ENCODE results near the gene GRIK3.

The GRIK3 gene

GRCh38 chr1:36874271-36875060 is 159.8 kb downstream of the GRIK3 start:
- Histone ChIP-seq H3K9me3 (ENCODE audit: control insufficient read depth, insufficient read depth, low read length) (no peaks in the 10 kb centered on the region), H3K36me3 (ENCODE audit: insufficient read depth, low read length) (no peaks in the 10 kb centered on the region), H3K9ac (ENCODE audit: low read depth, low read length) (no peak overlapping the region), H3K4me1 (ENCODE audit: insufficient read depth, low read length) (no peaks in the 10 kb centered on the region)

GRCh38 chr1:36872858-36873257 is 161.5 kb downstream of the GRIK3 start:
- H3K36me3 ChIP-seq (ENCODE audit: insufficient read depth, low read length), result no peaks in the 10 kb centered on the region
- no peaks in the 10 kb centered on the region for H3K4me1 ChIP-seq (ENCODE audit: insufficient read depth, low read length)
- no peaks in the 10 kb centered on the region for H3K9me3 ChIP-seq (ENCODE audit: control insufficient read depth, insufficient read depth, low read length)
- no peak overlapping the region for H3K9ac ChIP-seq (ENCODE audit: low read depth, low read length)

GRCh38 chr1:36872126-36872754 is 162.1 kb downstream of the GRIK3 start:
- H3K36me3 ChIP-seq (ENCODE audit: insufficient read depth, low read length), result no peaks in the 10 kb centered on the region
- no peak overlapping the region for H3K9ac ChIP-seq (ENCODE audit: low read depth, low read length)
- no peaks in the 10 kb centered on the region for H3K9me3 ChIP-seq (ENCODE audit: control insufficient read depth, insufficient read depth, low read length)
- H3K4me1 ChIP-seq (ENCODE audit: insufficient read depth, low read length), result no peaks in the 10 kb centered on the region

GRCh38 chr1:36871146-36871971 is 163.0 kb downstream of the GRIK3 start:
- H3K4me1 ChIP-seq (ENCODE audit: insufficient read depth, low read length), result no peaks in the 10 kb centered on the region
- no peaks in the 10 kb centered on the region for H3K36me3 ChIP-seq (ENCODE audit: insufficient read depth, low read length)
- H3K9ac ChIP-seq (ENCODE audit: low read depth, low read length), result no peak overlapping the region
- no peaks in the 10 kb centered on the region for H3K9me3 ChIP-seq (ENCODE audit: control insufficient read depth, insufficient read depth, low read length)

GRCh38 chr1:36869826-36870225 is 164.5 kb downstream of the GRIK3 start:
- Histone ChIP-seq H3K9me3 (ENCODE audit: control insufficient read depth, insufficient read depth, low read length) (no peaks in the 10 kb centered on the region), H3K9ac (ENCODE audit: low read depth, low read length) (no peak overlapping the region), H3K4me1 (ENCODE audit: insufficient read depth, low read length) (no peaks in the 10 kb centered on the region), H3K36me3 (ENCODE audit: insufficient read depth, low read length) (no peaks in the 10 kb centered on the region)

GRCh38 chr1:36869054-36869453 is 165.3 kb downstream of the GRIK3 start:
- Histone ChIP-seq H3K9ac (ENCODE audit: low read depth, low read length) (no peak overlapping the region), H3K9me3 (ENCODE audit: control insufficient read depth, insufficient read depth, low read length) (no peaks in the 10 kb centered on the region), H3K36me3 (ENCODE audit: insufficient read depth, low read length) (no peaks in the 10 kb centered on the region), H3K4me1 (ENCODE audit: insufficient read depth, low read length) (no peaks in the 10 kb centered on the region)

GRCh38 chr1:36867575-36867974 is 166.7 kb downstream of the GRIK3 start:
- H3K9me3 ChIP-seq (ENCODE audit: control insufficient read depth, insufficient read depth, low read length), result no peaks in the 10 kb centered on the region
- H3K9ac ChIP-seq (ENCODE audit: low read depth, low read length), result no peak overlapping the region
- no peaks in the 10 kb centered on the region for H3K4me1 ChIP-seq (ENCODE audit: insufficient read depth, low read length)
- H3K36me3 ChIP-seq (ENCODE audit: insufficient read depth, low read length), result no peaks in the 10 kb centered on the region

GRCh38 chr1:36866169-36866814 is 168.0 kb downstream of the GRIK3 start:
- Histone ChIP-seq H3K36me3 (ENCODE audit: insufficient read depth, low read length) (no peaks in the 10 kb centered on the region), H3K9me3 (ENCODE audit: control insufficient read depth, insufficient read depth, low read length) (no peaks in the 10 kb centered on the region), H3K4me1 (ENCODE audit: insufficient read depth, low read length) (no peaks in the 10 kb centered on the region), H3K9ac (ENCODE audit: low read depth, low read length) (no peak overlapping the region)

- Histone ChIP-seq H3K36me3 (ENCODE audit: insufficient read depth, low read length) (no peaks in the 10 kb centered on the region), H3K4me1 (ENCODE audit: insufficient read depth, low read length) (no peaks in the 10 kb centered on the region), H3K9me3 (ENCODE audit: control insufficient read depth, insufficient read depth, low read length) (no peaks in the 10 kb centered on the region), H3K9ac (ENCODE audit: low read depth, low read length) (no peak overlapping the region)
Measured at GRCh38 chr1:36865602-36865900, 168.8 kb downstream of the GRIK3 start.

GRCh38 chr1:36864823-36865601 is 169.3 kb downstream of the GRIK3 start:
- H3K9me3 ChIP-seq (ENCODE audit: control insufficient read depth, insufficient read depth, low read length), result no peaks in the 10 kb centered on the region
- no peak overlapping the region for H3K9ac ChIP-seq (ENCODE audit: low read depth, low read length)
- H3K36me3 ChIP-seq (ENCODE audit: insufficient read depth, low read length), result no peaks in the 10 kb centered on the region
- H3K4me1 ChIP-seq (ENCODE audit: insufficient read depth, low read length), result no peaks in the 10 kb centered on the region

GRCh38 chr1:36864182-36864822 is 170.0 kb downstream of the GRIK3 start:
- Histone ChIP-seq H3K4me1 (ENCODE audit: insufficient read depth, low read length) (no peaks in the 10 kb centered on the region), H3K9ac (ENCODE audit: low read depth, low read length) (no peak overlapping the region), H3K36me3 (ENCODE audit: insufficient read depth, low read length) (no peaks in the 10 kb centered on the region), H3K9me3 (ENCODE audit: control insufficient read depth, insufficient read depth, low read length) (no peaks in the 10 kb centered on the region)

GRCh38 chr1:36863500-36863899 is 170.8 kb downstream of the GRIK3 start:
- no peaks in the 10 kb centered on the region for H3K36me3 ChIP-seq (ENCODE audit: insufficient read depth, low read length)
- H3K9ac ChIP-seq (ENCODE audit: low read depth, low read length), result no peak overlapping the region
- no peaks in the 10 kb centered on the region for H3K9me3 ChIP-seq (ENCODE audit: control insufficient read depth, insufficient read depth, low read length)
- H3K4me1 ChIP-seq (ENCODE audit: insufficient read depth, low read length), result no peaks in the 10 kb centered on the region

- Histone ChIP-seq H3K9ac (ENCODE audit: low read depth, low read length) (no peak overlapping the region), H3K36me3 (ENCODE audit: insufficient read depth, low read length) (no peaks in the 10 kb centered on the region)
Measured at GRCh38 chr1:36863061-36863460, 171.3 kb downstream of the GRIK3 start.

More at GRCh38 chr1:36863061-36863460, 171.3 kb downstream of the GRIK3 start:
- Histone ChIP-seq H3K4me1 (ENCODE audit: insufficient read depth, low read length) (no peaks in the 10 kb centered on the region), H3K9me3 (ENCODE audit: control insufficient read depth, insufficient read depth, low read length) (no peaks in the 10 kb centered on the region)
